T follicular helper cell (primary cell): ENCODE measurements around the gene CDC42BPB.

Experiments used
- DNase-seq: peaks from one replicate; pipeline ENCODE4 v3.0.0-alpha.2; 2020; ENCODE audit warnings: low read depth

CDC42BPB gene

GRCh38 chr14:102943979-102944378 is 113.4 kb downstream of the CDC42BPB start:
- no peak for DNase-seq

- no peak for DNase-seq
Observed at GRCh38 chr14:102943454-102943853, 113.9 kb downstream of the CDC42BPB start.

GRCh38 chr14:102942069-102942468 is 115.3 kb downstream of the CDC42BPB start:
- no peak for DNase-seq

- DNase-seq: no peak
Observed at GRCh38 chr14:102941419-102942011, 115.8 kb downstream of the CDC42BPB start.

GRCh38 chr14:102940729-102941362 is 116.5 kb downstream of the CDC42BPB start:
- no peak for DNase-seq

- DNase-seq: no peak
Observed at GRCh38 chr14:102939820-102940561, 117.4 kb downstream of the CDC42BPB start.

- DNase-seq: no peak
Observed at GRCh38 chr14:102939329-102939728, 118.0 kb downstream of the CDC42BPB start.

- DNase-seq: no peak
Observed at GRCh38 chr14:102938191-102938590, 119.2 kb downstream of the CDC42BPB start.

- no peak for DNase-seq
Observed at GRCh38 chr14:102937331-102938175, 119.8 kb downstream of the CDC42BPB start.

GRCh38 chr14:102935756-102936155 is 121.6 kb downstream of the CDC42BPB start:
- no peak for DNase-seq

- DNase-seq: no peak
Observed at GRCh38 chr14:102933618-102934231, 123.6 kb downstream of the CDC42BPB start.

GRCh38 chr14:102932484-102933248 is 124.7 kb downstream of the CDC42BPB start:
- no peak for DNase-seq

- no peak for DNase-seq
Observed at GRCh38 chr14:102931580-102932285, 125.6 kb downstream of the CDC42BPB start.

GRCh38 chr14:102930753-102931579 is 126.4 kb downstream of the CDC42BPB start:
- no peak for DNase-seq

- no peak for DNase-seq
Observed at GRCh38 chr14:102930138-102930752, 127.1 kb downstream of the CDC42BPB start.

GRCh38 chr14:102929241-102930137 is 127.9 kb downstream of the CDC42BPB start:
- DNase-seq: no peak

- peak; percentile 75 for DNase-seq
Observed at GRCh38 chr14:102928412-102929240, 128.7 kb downstream of the CDC42BPB start.
